ENCODE data around the gene ROR1.

The ROR1 gene

GRCh38 chr1:63982201-63982600, 208.4 kb downstream of the ROR1 start (continued):
- TF ChIP-seq TSHZ1 (tag by site-specific recombination; IDR thresholded peaks at IDR 0.05; ENCODE audit: borderline replicate concordance) (no peak), ZNF169 (tag by site-specific recombination; IDR thresholded peaks at IDR 0.05) (no peak), ZNF518A (tag by site-specific recombination; conservative IDR thresholded peaks at IDR 0.05; ENCODE audit: low read depth) (no peak)

- H3K4me1 ChIP-seq (ENCODE audit: control insufficient read depth, insufficient read depth, low read length), result peaks cover 15% of the 10 kb centered on the region
- H3K27ac ChIP-seq (ENCODE audit: extremely low read depth, low read depth, low read length), result no peak overlapping the region
- no peaks in the 10 kb centered on the region for H3K9me3 ChIP-seq (ENCODE audit: control insufficient read depth, insufficient read depth, low read depth, low read length)
- POLR2A ChIA-PET, result no interaction called here
- TF ChIP-seq ZBTB10 (tag by site-specific recombination; IDR thresholded peaks at IDR 0.05), result no peak
- TF ChIP-seq ZBTB20 (tag by site-specific recombination; IDR thresholded peaks at IDR 0.05), result peak; percentile 52; the same call in 1 of the 2 replicates
- TF ChIP-seq ATF2 (tag by site-specific recombination; IDR thresholded peaks at IDR 0.05; ENCODE audit: low read depth), result peak; percentile 71; the same call in 1 of the 2 replicates
- no peak overlapping the region for H3K4me3 ChIP-seq (ENCODE audit: low read depth, low read length)
- no peaks in the 10 kb centered on the region for H3K36me3 ChIP-seq (ENCODE audit: control insufficient read depth in 2 of 2, insufficient read depth in 1 of 2, low read length in 2 of 2)
- CTCF ChIA-PET, result interaction anchor here (0.6 to 1.3 kb wide), 3 partner anchors 8 to 263 kb away, joined by 3 to 4 read pairs (median 3); no protein-coding TSS in a partner anchor
Observed at GRCh38 chr1:63983391-63984256, 209.8 kb downstream of the ROR1 start.

All from HEK293 (cell line).